GM19238 (cell line): ENCODE results near the gene ZNF275.
"Not testable (repeated sequence)": the region's sequence is repeated elsewhere in the genome, so short reads cannot be mapped to it uniquely, and the experiment has no call there.

ENCODE experiments used
- DNase-seq: peaks from one replicate; pipeline ENCODE4 v3.0.0; 2011; ENCODE audit warnings: low spot score; ENCODE audit not compliant: insufficient read length

ZNF275 gene

GRCh38 chrX:153387345-153387744, 53.4 kb downstream of the ZNF275 start:
- DNase-seq, result no peak

GRCh38 chrX:153387987-153388721, 54.2 kb downstream of the ZNF275 start:
- no peak for DNase-seq

GRCh38 chrX:153388722-153389459, 54.9 kb downstream of the ZNF275 start:
- no peak for DNase-seq

- not testable (repeated sequence) for DNase-seq
Observed at GRCh38 chrX:153389460-153389768, 55.5 kb downstream of the ZNF275 start.

- DNase-seq, result no peak
Observed at GRCh38 chrX:153392642-153393321, 58.8 kb downstream of the ZNF275 start.

GRCh38 chrX:153394612-153395011, 60.7 kb downstream of the ZNF275 start:
- no peak for DNase-seq

- no peak for DNase-seq
Observed at GRCh38 chrX:153395613-153396319, 61.8 kb downstream of the ZNF275 start.

GRCh38 chrX:153396320-153397195, 62.6 kb downstream of the ZNF275 start:
- no peak for DNase-seq

GRCh38 chrX:153397256-153397960, 63.5 kb downstream of the ZNF275 start:
- no peak for DNase-seq

- DNase-seq, result no peak
Observed at GRCh38 chrX:153398275-153398960, 64.5 kb downstream of the ZNF275 start.

GRCh38 chrX:153400146-153401132, 66.5 kb downstream of the ZNF275 start:
- peak; percentile 46 for DNase-seq

GRCh38 chrX:153401133-153401764, 67.3 kb downstream of the ZNF275 start, which contains the start of gene PNMA6E:
TSS of gene PNMA6E (minus strand) at chrX:153401350. CDS start at chrX:153398849, 2,501 bp downstream.
- DNase-seq, result no peak
